GF-D8 (cell line): Measurements from ENCODE around the gene UST.

Experiments
- DNase-seq: peaks from one replicate; lab custom pipeline; 2025; lab: John Stamatoyannopoulos, UW

Gene UST

DNA sequence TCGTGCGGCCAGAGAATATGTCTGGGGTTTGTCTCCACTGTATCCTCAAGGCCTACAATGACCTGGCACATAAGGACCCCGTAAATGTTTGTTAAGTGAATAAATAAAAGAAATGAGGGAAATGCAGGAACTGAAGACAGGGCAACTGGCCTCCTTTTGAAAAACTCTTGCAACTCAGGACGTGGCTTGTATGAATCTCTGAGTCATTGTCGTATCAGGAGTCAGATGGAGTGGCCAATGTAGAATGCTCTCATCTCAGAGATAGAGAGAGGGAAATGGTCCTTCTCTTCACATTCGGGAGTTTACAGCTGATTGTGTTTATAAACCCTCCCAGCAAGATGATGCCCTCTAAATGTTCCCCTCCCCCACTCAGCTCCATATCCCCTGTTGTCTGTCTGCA lies 57.1 kb downstream of the UST start:
- DNase-seq = no peak

DNA sequence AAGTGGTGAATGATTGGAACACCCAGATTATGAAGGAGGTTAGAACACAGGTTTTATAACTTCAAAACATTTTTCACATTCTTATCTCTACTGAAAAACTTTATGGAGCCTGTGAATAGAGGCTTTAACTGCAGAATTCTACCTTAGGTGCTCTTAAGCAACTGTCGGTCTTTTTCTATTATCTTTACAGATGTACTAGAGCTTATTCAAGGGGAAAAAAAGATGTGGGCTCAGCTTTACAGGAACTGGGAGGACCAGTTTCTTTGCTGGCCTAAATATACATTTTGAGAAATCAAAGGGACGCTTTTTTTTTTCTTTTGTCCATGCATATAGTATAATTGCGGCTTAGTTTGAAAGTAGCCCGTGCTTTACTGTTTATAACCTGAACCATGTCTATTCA lies 58.9 kb downstream of the UST start:
- no peak for DNase-seq

DNA sequence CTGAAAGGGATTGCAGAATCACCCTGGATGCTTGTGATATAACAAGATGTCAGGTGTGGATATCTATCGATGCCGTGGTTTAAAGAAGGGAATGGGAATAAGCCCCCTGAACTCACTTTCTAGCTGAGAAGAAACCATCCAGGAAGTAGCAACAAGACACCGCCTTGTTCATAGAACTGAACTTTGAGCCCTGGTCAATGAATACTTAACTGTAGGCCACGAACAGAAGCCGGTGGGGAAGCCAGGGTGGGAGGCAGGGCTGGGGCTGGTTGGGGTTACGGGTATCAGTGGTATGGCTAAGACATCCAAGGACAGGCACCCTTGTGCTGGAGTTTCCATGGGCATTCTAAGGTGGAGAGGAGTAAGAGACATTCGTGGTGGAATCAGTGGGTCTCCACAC lies 61.0 kb downstream of the UST start:
- DNase-seq = no peak

DNA sequence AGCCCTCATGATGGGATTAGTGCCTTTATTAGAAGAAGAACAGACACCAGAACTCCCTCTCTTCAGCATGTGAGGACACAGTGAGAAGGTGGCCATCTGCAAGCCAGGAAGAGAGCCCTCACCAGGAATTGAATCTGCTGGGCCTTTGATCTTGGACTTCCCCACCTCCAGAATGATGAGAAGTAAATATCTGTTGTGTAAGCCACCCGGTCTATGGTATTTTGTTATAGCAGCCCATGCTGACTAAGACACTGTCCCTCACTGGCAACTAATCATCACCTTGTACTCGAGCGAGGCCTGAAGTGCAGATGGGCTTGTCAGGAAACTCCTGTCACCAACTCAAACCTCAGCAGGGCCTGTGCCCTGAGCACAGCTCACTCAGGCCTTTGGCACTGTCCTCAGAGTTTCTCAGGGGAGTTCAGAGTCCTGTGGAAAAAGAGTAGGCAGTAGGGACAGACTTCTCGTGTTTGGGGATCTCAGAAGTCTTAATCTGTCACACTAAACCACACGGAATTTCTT lies 62.0 kb downstream of the UST start:
- no peak for DNase-seq

DNA sequence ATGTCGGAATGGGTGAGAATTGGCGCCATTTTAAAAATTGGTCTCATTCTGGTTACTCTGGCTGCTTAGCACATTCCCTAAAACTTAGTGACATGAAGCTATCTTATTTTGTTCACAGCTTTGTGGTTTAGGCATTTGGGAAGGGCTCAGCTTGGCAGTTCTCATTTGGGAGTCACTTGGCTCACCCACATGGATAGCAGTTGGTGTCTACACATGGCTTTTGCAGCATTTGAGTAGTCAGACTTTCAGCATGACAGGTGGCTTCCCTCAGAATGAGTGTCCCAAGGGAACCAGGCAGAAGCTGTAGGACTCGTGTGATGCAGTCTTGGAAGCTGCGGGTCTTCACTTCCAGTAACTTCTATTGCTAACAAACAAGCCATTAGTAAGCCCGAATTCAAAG lies 64.6 kb downstream of the UST start:
- no peak for DNase-seq

DNA sequence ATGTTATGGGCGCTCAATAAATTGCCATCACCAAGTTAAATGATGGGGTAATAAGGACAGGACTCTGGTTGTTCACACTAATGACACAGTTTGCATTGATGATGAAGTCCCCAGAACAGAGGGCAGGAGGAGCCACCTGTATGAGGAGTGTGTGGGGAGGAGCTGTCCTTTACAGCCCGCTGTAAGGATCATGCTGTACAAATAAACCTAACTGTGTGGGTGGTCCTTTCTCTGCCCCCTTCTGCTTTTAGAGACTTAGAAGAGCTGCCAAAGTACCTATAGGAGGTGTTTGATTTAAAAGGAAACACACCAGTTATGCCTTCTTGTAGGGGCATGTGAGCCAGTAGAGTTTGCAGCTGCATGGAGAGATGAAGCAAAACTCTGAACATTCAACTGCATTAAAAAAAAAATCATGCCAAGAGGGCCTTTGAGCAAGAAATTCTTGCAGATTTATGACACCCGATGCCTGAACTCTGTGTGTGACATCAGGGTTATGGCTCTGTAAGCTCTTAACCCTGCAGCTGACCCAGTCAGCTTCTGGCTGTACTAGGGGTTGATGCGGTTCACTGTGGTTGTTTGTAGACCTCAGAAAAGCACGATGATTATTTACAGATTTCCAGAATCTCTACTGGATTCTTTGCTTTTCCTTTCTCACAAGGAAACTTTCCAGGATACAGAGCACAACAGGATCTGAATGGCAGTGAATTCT lies 67.4 kb downstream of the UST start:
- no peak for DNase-seq

DNA sequence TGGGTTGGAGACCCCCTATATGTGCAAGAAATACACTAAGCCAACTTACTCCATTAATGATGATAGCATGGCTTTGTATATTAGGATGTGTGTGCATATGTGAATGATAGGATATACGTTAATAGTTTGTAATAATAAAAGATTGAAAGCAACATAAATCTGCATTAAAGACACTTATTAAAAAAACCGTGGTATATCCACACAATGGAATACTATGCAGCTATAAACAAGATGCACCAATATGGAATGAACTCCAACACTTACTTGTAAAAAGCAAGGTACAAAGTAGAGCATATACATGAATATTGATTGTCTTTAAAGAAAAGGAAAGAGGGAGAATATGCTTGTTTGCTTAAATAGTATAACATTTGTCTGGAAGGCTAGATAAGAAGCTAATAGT lies 68.0 kb downstream of the UST start:
- no peak for DNase-seq

DNA sequence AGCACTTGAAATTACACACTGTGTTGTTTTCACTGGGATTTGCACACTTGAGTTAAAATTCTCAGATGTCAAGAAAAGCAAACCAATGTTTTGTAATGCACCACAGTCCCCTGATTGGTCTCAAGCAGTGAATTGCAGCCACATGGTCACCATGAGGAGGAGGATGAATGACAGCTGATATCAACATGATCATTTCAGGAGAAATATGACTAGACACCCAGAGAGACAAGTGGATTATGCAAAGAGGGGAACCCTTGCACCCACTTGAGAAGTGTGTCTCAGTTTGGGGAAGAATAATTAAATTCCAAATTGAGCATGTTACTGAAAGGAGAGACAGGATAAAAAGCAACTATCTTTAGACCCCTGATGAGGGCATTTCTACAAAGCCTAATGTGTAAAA lies 69.3 kb downstream of the UST start:
- no peak for DNase-seq

DNA sequence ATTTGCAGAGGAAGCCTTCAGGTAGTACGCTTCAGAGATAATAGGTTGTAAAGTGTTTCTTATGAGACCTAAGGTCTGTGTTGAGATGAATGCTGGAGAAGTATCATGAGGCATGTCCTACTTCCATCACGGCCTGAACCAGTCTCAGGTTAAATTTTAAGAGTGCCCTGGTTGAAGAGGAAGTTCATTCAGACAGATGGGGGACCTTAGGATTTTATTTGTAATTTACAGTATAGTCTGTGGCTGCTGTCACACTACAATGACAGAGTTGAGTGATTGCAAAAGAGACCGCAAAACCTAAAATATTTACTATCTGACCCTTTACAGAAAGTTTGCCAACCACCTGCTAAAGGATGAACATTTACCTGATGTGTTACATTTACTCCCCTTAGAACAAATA lies 70.9 kb downstream of the UST start:
- DNase-seq = no peak

DNA sequence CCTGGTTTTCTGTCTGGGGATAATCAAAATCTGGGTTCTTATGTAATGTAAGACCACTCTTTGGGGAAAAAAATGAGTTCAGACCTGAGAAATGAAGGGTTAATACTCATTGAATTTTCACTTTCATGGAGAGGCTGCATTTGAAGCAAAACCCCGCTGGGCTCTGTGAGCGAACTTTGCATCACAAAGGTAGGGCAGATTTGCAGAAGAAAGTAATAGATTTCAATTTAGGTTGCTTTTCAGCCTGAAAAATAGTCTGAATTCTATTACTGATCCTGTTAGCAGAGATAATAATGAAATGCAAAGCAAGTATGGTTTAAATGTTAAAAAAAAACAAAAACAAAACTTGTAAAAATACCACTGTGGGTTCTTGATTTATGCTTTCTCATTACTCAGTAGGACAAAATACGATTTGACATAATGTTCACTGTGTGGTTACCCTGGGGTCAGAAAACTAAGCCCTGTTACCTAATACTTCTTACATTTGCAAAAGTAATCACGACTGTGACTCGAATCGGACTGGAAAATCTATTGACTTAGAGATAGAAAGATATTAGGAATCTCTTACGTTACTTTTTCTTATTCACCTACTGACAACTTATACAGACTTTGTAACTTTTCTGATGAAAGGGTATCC lies 72.2 kb downstream of the UST start:
- no peak for DNase-seq

DNA sequence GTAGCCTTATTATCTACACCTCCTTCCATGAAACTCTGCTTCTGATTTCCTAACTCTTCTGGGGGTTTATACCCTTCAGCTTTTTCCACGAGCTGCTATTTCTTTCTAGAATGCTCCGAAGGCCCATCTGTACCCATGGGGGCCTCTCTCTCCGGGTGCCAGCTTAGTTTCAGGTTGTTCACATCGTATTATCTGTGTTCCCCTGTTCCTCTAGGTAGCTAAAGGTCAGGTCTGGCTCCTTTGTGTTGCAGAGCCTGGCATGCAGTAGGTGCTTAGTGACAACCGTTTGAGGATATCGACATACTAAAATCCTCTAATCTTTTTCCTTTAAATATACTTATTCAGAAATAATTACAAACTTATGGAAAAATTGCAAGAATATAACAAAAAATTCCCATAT lies 73.0 kb downstream of the UST start:
- DNase-seq = no peak

DNA sequence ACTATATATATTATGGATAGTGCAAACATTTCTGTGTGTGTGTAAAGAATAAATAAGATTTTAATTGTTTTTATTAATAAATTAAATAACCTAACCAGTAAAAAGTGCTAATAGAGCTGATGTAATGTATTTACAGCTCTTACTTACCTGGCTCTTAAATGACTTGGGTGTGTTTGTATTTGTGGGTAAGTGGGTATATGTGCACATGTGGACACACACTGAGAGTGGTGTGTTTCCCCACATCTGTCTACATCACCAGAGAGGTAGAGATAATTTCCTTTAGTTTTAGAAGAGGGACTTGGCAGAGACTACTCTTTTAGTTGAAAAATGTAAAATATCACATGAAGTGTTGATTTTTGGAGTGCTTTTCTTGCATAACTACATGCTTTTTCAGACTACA lies 76.0 kb downstream of the UST start:
- no peak for DNase-seq

DNA sequence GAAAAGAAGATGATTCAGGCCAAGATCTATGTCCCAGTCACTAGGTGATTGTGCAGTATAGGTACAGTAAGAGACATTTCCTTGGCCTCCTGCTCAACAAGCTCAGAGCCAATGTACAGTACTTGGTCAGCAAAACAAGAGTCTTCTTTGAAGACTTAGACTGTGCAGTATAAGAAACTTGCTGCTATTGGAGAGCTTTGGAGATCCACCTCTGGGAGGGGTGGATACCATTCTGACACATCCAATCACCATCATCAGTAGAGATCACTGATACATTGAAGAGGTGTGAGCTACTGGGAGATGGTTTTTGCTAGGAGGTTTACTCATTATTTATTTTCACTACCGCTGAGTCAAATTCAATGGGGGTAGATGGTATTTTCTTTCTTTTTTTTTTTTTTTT lies 77.5 kb downstream of the UST start:
- DNase-seq = no peak

DNA sequence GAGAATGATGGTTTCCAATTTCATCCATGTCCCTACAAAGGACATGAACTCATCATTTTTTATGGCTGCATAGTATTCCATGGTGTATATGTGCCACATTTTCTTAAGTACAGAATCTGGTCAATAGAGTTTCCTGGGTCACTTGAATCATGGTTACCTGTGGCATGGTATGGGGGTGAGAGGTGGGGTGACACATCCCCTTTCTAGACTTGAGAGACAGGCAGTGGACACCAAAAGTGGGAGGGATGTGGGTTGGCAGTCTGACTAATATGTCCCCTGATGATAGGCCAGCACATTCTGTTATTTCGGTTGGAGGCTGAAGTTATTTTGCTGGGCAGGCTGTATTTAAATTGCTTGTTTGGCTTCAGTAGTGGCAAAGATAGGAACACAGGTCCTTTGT lies 78.1 kb downstream of the UST start:
- DNase-seq = no peak

DNA sequence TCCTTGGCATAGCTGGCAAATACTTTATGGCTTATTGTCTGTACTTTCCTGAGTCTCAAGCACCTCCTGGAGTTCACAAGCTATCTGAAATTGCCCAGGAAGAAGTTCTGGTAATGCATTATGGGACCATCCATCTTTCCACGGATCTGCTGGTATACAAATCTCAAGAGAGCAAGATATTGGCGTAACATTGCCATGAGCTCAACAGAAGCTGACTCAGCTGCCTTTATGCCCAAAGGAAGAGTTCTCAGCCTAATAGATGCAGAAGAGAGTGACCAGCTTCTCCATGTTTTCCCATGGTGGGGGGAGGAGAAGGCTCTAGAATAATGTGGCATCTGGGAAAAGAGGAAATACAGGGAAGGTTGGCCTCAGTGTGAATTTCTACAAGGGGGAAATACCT lies 78.7 kb downstream of the UST start:
- DNase-seq = no peak

DNA sequence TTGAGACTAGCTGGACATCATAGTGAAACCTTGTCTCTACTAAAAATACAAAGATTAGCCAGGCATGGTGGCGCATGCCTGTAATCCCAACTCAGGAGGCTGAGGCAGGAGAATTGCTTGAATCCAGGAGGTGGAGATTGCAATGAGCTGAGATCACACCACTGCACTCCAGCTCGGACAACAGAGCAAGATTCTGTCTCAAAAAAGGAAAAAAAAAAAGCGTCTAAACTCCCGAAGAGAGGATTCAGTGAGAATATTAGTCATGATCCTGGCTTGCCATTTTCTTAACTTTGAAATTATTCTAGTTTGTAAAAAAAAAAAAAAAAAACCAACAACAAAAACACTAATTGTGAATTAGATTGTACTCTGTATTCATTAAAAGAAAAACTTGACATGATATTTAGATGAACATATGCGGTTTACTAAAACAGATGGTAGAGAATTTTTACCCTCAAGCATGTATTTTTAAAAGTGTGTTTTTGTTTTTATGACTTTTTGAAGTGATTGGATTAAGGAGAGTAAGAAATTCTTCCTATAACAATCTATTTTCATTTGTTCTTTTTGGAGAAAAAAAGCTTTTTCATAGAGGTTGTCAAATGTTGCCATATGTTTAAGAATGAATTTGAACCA lies 80.7 kb downstream of the UST start:
- no peak for DNase-seq

DNA sequence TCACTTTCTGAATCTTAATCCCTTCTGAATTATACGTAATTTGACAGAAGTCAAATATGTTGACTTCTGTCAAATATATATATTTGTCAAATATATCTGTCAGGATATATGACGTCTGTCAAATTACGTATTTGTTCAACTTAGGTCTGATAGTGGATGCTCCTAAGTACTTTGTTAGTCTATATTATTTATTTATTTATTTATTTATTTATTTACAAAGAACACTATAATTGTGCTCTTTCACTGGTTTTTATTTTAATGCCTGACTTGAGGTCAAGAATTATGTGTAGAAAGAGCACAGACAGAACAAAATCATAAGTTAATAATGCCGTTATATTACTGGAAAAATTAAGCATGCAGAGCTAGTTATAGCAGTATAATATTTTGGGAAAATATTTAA lies 81.2 kb downstream of the UST start:
- no peak for DNase-seq

DNA sequence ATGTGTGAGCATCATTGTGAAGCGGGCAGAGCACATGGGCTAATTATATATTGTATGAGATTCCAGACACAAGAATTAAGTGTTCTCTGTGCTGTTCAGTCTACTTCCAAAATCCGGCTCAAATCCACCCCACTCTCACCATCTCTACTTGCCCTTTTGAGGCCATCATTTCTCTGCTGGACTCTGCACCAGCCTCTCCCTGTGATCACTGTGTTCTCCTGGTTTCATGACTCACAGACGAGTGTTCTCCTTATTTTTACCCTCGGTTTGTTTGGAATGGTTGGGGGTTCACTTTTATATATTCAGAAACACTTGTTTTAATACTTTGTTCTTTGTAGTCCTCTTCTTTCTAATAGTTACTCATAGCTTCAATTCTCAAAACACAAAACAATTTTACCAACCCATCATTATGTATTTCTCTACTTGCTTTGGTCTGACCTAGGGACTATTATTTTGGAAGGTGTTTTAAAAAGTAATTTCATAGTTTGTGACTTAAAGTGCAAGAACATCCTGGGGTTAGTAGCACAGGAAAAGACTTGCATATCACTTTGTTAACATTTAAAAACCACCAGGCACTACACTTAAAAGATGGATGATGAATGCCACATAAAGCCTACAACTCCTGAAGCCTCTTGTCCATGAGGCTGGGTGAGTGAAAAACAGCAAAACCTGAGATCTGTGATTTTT lies 82.7 kb downstream of the UST start:
- DNase-seq = no peak

DNA sequence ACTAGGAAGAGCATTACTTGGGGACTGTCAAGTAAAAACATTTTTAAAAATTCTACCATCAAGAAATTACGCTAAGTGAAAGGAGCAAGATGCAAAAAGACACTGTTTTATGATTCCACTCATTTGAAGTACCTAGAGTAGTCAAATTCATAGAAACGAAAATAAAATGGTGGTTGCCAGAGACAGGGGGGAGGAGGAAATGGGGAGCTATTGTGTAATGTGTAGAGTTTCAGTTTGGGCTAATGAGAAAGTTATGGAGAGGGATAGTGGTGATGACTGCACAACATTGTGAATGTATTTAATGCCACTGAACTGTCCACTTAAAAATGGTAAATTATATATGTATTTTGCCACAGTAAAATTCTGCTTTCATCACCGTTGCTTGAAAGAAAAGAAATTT lies 83.8 kb downstream of the UST start:
- no peak for DNase-seq

DNA sequence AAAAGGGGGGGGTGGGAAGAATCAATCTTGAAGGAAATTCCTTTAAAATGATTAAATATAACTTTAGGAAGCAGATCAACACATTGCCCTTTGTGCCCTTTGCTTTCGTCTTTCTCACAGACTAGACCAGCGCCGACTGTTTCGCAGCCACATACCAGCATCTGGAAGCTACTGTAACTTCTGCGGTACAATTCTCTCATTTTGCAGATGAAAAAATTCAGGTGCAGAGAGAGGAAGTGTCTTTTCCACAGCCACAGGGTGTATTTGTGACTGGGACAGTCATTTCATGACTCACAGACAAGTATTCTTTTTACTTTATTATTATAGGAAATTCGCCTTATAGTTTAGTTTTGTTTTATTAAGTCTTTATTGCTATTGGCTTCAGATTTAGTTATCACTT lies 84.2 kb downstream of the UST start:
- DNase-seq = no peak

DNA sequence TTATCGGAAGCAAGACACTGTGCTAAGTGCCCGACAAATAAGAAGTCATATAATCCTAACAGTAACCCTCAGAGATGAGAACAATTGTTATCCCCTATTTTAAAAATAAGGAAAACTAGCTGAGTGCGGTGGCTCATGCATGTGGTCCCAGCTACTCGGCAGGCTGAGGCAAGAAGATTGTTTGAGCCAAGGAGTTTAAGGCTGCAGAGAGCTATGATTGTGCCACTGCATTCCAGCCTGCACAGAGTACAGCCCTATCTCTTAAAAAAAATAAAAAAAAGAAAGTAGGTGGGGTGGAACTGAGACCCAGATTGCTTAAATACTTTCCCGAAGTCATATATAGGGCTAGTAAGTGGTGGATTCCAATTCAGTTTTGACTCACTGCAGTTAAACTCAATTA lies 84.7 kb downstream of the UST start:
- DNase-seq = no peak

DNA sequence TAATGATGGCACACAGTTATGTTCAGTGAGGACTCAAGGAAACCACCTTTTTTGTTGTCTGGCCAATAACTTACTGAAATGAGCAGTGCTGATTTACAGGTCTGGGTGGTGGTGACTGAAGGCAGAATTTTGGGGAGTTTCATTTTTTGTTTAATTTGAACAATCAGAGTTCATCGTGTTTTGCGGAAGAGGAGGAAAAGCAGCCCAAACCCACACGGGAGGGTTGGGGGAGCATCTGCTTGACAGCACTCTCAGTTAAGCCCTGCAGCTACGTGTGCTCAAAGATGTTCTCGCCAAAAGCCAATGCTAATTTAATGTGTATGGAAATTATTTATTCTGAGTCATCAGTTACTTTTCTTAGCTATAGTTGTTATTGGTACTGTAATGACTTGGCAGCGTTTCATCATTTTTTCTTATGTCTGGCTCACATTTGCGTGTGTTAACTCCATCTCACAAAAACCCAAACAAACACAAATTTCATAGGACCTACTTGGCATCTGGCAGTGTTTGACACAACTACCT lies 89.2 kb downstream of the UST start:
- DNase-seq = no peak

DNA sequence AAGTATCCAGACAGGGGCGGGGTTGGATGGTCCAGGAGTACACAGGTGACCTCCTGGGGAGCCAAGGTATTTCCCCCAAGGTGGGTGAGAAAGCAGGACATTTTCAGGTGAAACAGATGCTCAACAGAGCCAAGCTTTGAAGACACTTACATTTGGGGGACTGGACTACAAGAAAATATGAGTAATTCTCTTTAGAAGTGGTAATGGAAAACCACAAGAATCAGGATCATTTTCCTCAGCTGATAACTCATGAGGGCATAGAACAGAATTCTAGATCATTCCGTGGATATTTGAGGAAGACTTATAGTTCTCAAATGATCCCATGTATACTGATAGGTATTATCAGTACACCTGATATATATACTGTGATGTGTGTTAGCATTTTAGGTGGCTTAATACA lies 89.9 kb downstream of the UST start:
- no peak for DNase-seq
